RWPE2 (cell line): ENCODE data around the gene EFCAB11.

Experiments
- ATAC-seq: fragments of 200-7000 bp; cut with Tn5 transposase; 3 replicates; pipeline ENCODE4 v1.9.1; 2021; ENCODE audit warnings: low read depth
- DNase-seq: peaks from one replicate; pipeline ENCODE4 v3.0.0-alpha.2; 2020; ENCODE audit warnings: low spot score
- H3K27ac ChIP-seq: fragments of 450-650 bp; 2 replicates; pipeline ENCODE4 v1.5.1; 2017; ENCODE audit warnings: mild to moderate bottlenecking; ENCODE audit not compliant: poor library complexity, severe bottlenecking
- H3K27me3 ChIP-seq: fragments of 250-450 bp; sonication (Bioruptor Pico); 2 replicates; pipeline ENCODE4 v1.5.1; 2021; ENCODE audit warnings: mild to moderate bottlenecking, moderate library complexity; ENCODE audit not compliant: insufficient read depth, poor library complexity, severe bottlenecking
- H3K36me3 ChIP-seq: fragments of 250-450 bp; sonication (Bioruptor Pico); 2 replicates; pipeline ENCODE4 v1.5.1; 2020; ENCODE audit warnings: low read depth, mild to moderate bottlenecking, moderate library complexity
- H3K4me1 ChIP-seq: fragments of 250-450 bp; sonication (Bioruptor Pico); 2 replicates; pipeline ENCODE4 v1.5.1; 2021; ENCODE audit warnings: mild to moderate bottlenecking, moderate library complexity; ENCODE audit not compliant: insufficient read depth, poor library complexity, severe bottlenecking
- H3K4me3 ChIP-seq: fragments of 250-450 bp; sonication (Bioruptor Pico); 2 replicates; pipeline ENCODE4 v1.5.1; 2021; ENCODE audit warnings: mild to moderate bottlenecking, moderate library complexity; ENCODE audit not compliant: severe bottlenecking
- H3K9me3 ChIP-seq: fragments of 250-450 bp; sonication (Bioruptor Pico); 2 replicates; pipeline ENCODE4 v1.5.1; 2021; ENCODE audit warnings: mild to moderate bottlenecking, moderate library complexity; ENCODE audit not compliant: severe bottlenecking
- CTCF ChIP-seq: fragments of 450-650 bp; IDR thresholded peaks from one replicate; pipeline ENCODE4 v1.5.1; 2017; ENCODE audit warnings: mild to moderate bottlenecking, moderate library complexity; ENCODE audit not compliant: poor library complexity, severe bottlenecking

EFCAB11 gene

GRCh38 chr14:89771251-89771650 is 183.3 kb downstream of the EFCAB11 start:
- Histone ChIP-seq H3K4me3 (no peak overlapping the region), H3K27me3 (no peaks in the 10 kb centered on the region), H3K36me3 (no peaks in the 10 kb centered on the region), H3K27ac (no peak overlapping the region), H3K9me3 (no peaks in the 10 kb centered on the region), H3K4me1 (no peaks in the 10 kb centered on the region)
- ATAC-seq (no peak), DNase-seq (no peak)
- no peak for TF ChIP-seq CTCF

- peak; percentile 77 for ATAC-seq
- no peaks in the 10 kb centered on the region for H3K36me3 ChIP-seq
- no peaks in the 10 kb centered on the region for H3K4me1 ChIP-seq
- no peaks in the 10 kb centered on the region for H3K27me3 ChIP-seq
- no peak for DNase-seq
- no peak overlapping the region for H3K27ac ChIP-seq
- no peak overlapping the region for H3K4me3 ChIP-seq
- peak; percentile 93 for TF ChIP-seq CTCF
- no peaks in the 10 kb centered on the region for H3K9me3 ChIP-seq
Observed at GRCh38 chr14:89767861-89768268, 186.7 kb downstream of the EFCAB11 start.

GRCh38 chr14:89767131-89767530 is 187.4 kb downstream of the EFCAB11 start:
- Histone ChIP-seq H3K4me1 (no peaks in the 10 kb centered on the region), H3K27me3 (no peaks in the 10 kb centered on the region), H3K27ac (no peak overlapping the region), H3K36me3 (no peaks in the 10 kb centered on the region), H3K9me3 (no peaks in the 10 kb centered on the region), H3K4me3 (no peak overlapping the region)
- DNase-seq (no peak), ATAC-seq (no peak)
- no peak for TF ChIP-seq CTCF

- Histone ChIP-seq H3K4me1 (no peaks in the 10 kb centered on the region), H3K4me3 (no peak overlapping the region), H3K9me3 (no peaks in the 10 kb centered on the region), H3K27me3 (no peaks in the 10 kb centered on the region), H3K36me3 (no peaks in the 10 kb centered on the region), H3K27ac (no peak overlapping the region)
- ATAC-seq (no peak), DNase-seq (no peak)
- no peak for TF ChIP-seq CTCF
Observed at GRCh38 chr14:89765346-89765745, 189.2 kb downstream of the EFCAB11 start.

GRCh38 chr14:89760086-89760485 is 194.4 kb downstream of the EFCAB11 start:
- Histone ChIP-seq H3K27ac (no peak overlapping the region), H3K4me3 (no peak overlapping the region), H3K4me1 (no peaks in the 10 kb centered on the region), H3K9me3 (no peaks in the 10 kb centered on the region), H3K27me3 (no peaks in the 10 kb centered on the region), H3K36me3 (no peaks in the 10 kb centered on the region)
- no peak for TF ChIP-seq CTCF
- no peak for ATAC-seq
- no peak for DNase-seq
